BE2C (cell line): ENCODE data around the gene MTX2.

ENCODE experiments used
- DNase-seq: peaks from one replicate; pipeline ENCODE4 v3.0.0-alpha.2; 2020
- H3K27me3 ChIP-seq: fragments of 250-450 bp; sonication (Bioruptor Pico); 2 replicates; pipeline ENCODE4 v1.5.1; 2020; ENCODE audit warnings: mild to moderate bottlenecking
- H3K36me3 ChIP-seq: fragments of 250-450 bp; sonication (Bioruptor Pico); 2 replicates; pipeline ENCODE4 v1.5.1; 2020; ENCODE audit warnings: mild to moderate bottlenecking
- H3K4me1 ChIP-seq: fragments of 250-450 bp; sonication (Bioruptor Pico); 2 replicates; pipeline ENCODE4 v1.5.1; 2020
- H3K4me3 ChIP-seq: 2 replicates; pipeline ENCODE4 v1.5.1; 2011; ENCODE audit warnings: low read depth, low read length
- H3K9me3 ChIP-seq: fragments of 250-450 bp; sonication (Bioruptor Pico); 2 replicates; pipeline ENCODE4 v1.5.1; 2020
- TF ChIP-seq, protein P1 (sequence below): IDR thresholded peaks from 2 replicates; pipeline ENCODE4 v1.5.1; 2012; ENCODE audit warnings: mild to moderate bottlenecking, low read depth, low read length

Gene MTX2

DNA sequence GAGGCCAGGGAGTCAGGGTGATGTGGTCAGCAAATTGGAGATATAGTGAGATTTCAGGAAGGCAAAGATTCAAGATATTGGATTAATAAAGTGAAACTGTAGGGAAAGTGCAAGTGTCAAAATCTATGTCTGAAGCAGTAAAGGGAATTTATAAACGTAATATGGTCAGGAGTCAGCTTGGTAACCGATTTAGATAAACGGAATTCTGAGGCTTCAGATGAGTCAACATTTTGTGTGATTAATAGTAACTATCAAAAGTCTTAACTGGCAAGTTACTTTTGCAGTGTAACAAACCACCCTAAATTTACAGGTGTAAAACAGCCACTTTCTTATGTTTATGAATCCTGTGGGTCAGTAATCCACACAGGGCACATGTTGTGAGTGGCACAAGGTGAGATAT, 10.9 kb downstream of the MTX2 start:
- 0 out of 2 replicates have a peak, but pooled peaks cover 3% of the 10 kb centered on the region for H3K4me1 ChIP-seq

DNA sequence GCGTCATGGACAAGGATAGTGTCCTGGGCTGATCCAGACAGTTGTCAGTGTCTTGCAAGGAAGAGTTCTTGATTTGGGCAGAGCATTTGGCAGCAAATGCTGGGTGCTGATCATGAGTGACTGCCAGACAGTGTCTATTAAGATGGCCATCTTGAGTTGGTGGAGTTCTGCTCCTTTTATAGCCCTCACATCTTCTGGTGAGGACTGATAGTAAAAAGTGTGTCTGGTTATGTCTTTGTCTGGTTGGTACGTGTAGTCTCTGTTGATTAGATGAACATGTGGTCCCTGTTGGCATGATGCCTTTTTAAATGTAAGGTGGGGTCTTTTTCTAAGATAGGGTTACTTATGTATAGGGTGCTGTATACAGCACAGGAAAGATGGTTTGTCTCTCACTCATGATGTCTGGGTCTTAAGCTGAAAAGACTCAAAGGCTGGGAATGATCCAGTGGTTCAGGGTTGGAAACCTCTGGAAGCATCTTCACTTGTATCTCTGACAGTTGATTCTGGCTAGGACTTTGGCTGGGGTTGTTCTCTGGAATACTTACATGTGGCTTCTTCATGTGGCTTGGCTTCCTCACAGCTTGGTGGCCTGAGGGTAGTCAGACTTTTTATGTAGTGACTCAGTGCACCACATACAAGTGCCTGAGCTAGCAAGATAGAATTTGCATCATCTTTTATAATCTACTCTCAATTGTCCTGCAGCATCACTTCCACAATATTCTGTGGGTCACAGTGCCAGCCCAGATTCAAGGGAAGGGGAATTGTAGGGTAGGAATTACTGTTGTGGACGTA, 11.8 kb downstream of the MTX2 start:
- no peak for DNase-seq
- TF ChIP-seq, protein P1, sequence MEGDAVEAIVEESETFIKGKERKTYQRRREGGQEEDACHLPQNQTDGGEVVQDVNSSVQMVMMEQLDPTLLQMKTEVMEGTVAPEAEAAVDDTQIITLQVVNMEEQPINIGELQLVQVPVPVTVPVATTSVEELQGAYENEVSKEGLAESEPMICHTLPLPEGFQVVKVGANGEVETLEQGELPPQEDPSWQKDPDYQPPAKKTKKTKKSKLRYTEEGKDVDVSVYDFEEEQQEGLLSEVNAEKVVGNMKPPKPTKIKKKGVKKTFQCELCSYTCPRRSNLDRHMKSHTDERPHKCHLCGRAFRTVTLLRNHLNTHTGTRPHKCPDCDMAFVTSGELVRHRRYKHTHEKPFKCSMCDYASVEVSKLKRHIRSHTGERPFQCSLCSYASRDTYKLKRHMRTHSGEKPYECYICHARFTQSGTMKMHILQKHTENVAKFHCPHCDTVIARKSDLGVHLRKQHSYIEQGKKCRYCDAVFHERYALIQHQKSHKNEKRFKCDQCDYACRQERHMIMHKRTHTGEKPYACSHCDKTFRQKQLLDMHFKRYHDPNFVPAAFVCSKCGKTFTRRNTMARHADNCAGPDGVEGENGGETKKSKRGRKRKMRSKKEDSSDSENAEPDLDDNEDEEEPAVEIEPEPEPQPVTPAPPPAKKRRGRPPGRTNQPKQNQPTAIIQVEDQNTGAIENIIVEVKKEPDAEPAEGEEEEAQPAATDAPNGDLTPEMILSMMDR: no peak
- Histone ChIP-seq H3K4me3 (no peak overlapping the region), H3K27me3 (no peaks in the 10 kb centered on the region), H3K4me1 (0 out of 2 replicates have a peak, but pooled peaks cover 3% of the 10 kb centered on the region), H3K9me3 (no peaks in the 10 kb centered on the region), H3K36me3 (no peaks in the 10 kb centered on the region)

More for the DNA sequence above, 10.9 kb downstream of the MTX2 start:
- Histone ChIP-seq H3K9me3 (no peaks in the 10 kb centered on the region), H3K27me3 (no peaks in the 10 kb centered on the region), H3K4me3 (no peak overlapping the region), H3K36me3 (no peaks in the 10 kb centered on the region)
- TF ChIP-seq, protein P1: no peak
- DNase-seq: no peak

DNA sequence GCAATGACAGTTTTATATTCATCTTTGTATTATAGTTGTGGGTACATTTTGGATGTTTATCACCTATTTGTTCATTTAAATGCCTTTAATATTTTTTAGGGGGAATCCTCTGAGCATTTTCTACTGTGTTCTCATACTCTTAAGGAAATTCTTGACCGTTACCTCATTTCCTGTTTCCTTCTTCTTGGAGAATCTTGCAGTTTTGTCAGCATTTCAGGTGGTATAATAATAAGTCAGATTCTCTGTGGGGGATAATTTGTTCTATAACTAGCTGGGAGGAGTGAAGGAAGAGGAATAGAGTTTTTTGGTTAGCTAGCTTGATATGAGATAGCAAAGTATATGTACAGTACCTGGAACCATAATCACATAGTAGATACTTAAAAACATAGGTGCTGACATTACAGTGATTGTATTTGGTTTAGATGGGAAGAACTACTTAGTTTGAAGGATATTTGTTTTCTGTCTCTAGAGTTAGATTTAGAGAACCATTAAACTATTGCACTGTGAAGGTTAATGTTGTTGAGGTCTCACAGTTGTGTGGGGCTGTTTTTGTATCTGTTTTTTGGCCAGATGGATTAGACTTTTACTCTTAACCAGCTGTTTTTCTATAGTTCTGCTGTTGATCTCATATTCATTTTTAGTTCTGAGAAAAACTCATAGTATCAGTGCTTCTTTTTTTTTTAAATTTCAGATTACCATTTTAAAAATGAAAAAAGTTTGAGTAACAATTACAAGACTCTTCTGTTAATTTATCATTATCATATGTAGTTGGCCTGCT, 14.2 kb downstream of the MTX2 start:
- Histone ChIP-seq H3K9me3 (no peaks in the 10 kb centered on the region), H3K36me3 (no peaks in the 10 kb centered on the region), H3K27me3 (no peaks in the 10 kb centered on the region), H3K4me3 (no peak overlapping the region), H3K4me1 (0 out of 2 replicates have a peak, but pooled peaks cover 3% of the 10 kb centered on the region)
- TF ChIP-seq, protein P1: no peak
- no peak for DNase-seq

DNA sequence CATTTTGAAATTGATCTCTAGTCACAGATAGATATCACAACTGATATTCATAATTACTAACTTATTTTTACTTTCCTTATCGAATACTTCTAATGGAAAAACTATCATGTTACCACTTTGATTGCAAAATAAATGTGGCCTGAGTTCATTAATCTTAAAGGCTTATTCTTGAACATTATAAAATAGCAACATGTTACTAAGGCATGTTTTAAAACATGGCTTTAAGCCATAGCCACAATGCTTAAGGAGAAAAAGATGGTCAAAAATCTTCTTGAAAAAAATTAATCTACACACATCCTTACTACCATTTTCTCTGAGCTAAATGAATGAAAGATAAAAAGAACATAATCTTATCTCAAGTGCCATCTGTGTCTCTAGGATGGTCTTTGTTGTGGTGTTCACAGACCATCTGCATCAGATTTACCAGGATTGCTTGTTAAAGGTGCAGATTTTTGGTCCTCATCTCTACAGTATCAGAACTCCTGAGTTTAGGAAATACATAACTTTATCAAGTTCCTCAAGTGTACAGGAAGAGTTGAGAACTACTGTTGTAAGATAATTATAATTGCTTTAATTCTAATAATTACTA, 15.3 kb downstream of the MTX2 start:
- H3K9me3 ChIP-seq: no peaks in the 10 kb centered on the region
- H3K27me3 ChIP-seq: no peaks in the 10 kb centered on the region
- H3K4me3 ChIP-seq: no peak overlapping the region
- 0 out of 2 replicates have a peak, but pooled peaks cover 3% of the 10 kb centered on the region for H3K4me1 ChIP-seq
- TF ChIP-seq, protein P1: no peak
- no peaks in the 10 kb centered on the region for H3K36me3 ChIP-seq
- no peak for DNase-seq

DNA sequence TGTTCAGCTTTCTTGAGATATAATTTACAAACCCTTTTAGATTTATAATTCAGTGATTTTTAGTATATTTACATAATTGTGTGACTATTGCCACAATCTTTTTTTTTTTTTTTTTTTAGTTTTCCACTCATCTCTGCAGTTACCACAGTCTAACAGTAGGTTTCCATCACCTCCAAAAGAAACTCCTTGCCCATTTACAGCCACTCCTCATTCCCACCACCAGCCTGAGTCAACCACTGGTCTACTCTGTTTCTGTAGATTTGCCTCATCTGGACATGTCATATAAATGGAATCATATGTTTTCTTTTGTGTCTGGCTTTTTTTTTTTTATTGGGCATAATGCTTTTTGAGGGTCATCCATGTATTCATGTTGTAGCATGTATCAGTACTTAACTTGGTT, 16.1 kb downstream of the MTX2 start:
- Histone ChIP-seq H3K4me3 (no peak overlapping the region), H3K4me1 (0 out of 2 replicates have a peak, but pooled peaks cover 3% of the 10 kb centered on the region), H3K27me3 (no peaks in the 10 kb centered on the region), H3K9me3 (no peaks in the 10 kb centered on the region), H3K36me3 (no peaks in the 10 kb centered on the region)
- TF ChIP-seq, protein P1: no peak
- no peak for DNase-seq
